ACHN (cell line): Measurements from ENCODE around the gene VPS26C.

Experiments
- DNase-seq: peaks from one replicate; pipeline ENCODE4 v3.0.0-alpha.2; 2015
- in situ Hi-C: cut with HindIII; loops from 2 replicates; pipeline ENCODE4 v1.10.0; 2017; ENCODE audit warnings: low sequenced_read_pairs, low pct_ligation_motif_present, low pct_unique_long_range_greater_than_20kb

VPS26C gene

GRCh38 chr21:37186983-37187382 is 80.2 kb downstream of the VPS26C start:
- in situ Hi-C loops: no loop called here
- no peak for DNase-seq

- DNase-seq: no peak
- in situ Hi-C loops: no loop called here
Observed at GRCh38 chr21:37184784-37185593, 82.1 kb downstream of the VPS26C start.

GRCh38 chr21:37183749-37184148 is 83.4 kb downstream of the VPS26C start:
- in situ Hi-C loops: no loop called here
- DNase-seq: no peak

GRCh38 chr21:37182222-37182621 is 84.9 kb downstream of the VPS26C start:
- in situ Hi-C loops: no loop called here
- no peak for DNase-seq

DNA sequence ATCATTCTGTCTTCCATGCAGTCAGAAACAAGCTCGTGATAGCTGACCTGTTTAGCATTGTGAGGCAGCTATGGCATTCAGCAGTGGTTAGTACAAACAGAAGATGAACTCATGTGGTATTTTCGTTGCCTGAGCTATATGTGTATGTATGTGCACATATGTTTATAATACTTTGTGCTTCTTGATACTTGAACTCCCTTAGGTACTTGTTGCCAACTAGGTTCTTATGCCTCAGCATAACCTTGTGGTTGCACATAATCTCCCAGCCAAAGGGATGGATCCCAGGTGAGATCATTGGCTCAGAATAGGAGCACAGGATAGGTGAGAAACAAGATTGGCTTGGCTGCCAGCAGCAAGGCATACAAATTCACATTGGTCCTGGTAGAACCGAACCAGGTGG is 86.1 kb downstream of the VPS26C start:
- in situ Hi-C loops: no loop called here
- DNase-seq: no peak

DNA sequence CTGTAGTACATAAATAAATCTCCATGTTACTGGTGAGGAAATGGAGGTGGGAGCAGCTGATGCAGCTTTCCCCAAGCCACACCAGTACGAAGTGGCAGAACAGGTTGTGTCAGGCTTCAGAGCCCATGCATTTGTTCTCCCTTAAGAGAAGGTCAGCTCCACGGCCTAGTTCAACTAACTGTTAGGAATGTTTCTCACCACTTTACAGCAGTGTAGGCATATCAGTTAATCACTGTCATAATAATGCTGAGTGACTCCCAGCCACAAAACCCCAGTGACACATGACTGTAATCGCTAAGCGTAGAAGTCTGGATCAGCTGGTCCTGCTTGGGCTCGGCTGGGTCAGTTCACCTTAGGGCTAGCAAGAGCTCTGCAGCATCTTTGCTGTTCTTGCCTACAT is 90.4 kb downstream of the VPS26C start:
- in situ Hi-C loops: no loop called here
- DNase-seq: no peak
